ENCODE data around the gene ELAPOR2.
"Not testable (repeated sequence)": the region's sequence is repeated elsewhere in the genome, so short reads cannot be mapped to it uniquely, and the experiment has no call there.

Gene ELAPOR2

DNA sequence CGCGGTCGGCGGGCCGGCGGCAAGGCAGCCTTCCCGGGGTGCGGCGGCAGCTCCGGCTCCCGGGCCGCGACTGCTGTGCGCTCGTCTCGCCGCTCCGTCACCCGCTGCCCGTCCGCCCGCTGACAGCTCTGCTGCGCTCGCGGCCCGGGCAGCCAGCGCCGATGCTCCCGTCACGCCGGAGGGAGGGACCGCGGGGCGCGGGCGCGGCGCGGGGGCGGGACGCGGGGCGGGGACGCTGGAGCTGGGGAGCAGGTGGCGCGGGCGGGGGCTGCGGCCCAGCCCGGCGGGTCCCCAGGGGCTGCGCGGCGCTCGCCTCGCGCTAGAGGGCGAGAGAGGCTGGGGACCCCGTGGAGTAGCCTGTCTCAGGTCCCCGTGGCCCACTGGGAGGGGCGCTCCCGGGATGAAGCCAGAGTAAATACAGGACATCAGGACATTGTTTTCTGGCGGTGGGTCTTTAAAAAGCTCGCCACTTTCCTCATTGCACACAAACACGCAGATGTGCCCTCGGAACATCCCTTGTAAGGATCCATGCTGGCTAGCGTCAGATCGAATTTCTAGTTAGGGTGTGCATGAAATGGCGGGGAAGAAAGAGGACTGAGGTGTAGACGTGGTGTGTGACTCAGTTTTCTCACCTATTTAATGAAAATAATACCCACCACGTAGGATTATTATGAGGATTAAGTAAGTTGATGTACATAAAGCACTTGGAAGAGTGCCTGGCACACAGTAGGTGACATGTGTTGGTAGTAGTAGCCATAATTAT is at the start of gene ELAPOR2:
TSS of gene ELAPOR2 (minus strand) at position 130 of the 763 bp plus-strand sequence. CDS start 141 bp downstream, outside the sequence.
- peak within 1 kb of the TSS; percentile 82 for H3K9ac ChIP-seq (ENCODE audit: low read depth, low read length)
- peaks cover 13% of the 10 kb centered on the region; the same call in 1 of the 2 replicates for H3K4me1 ChIP-seq (ENCODE audit: control insufficient read depth, insufficient read depth, low read length)
- H3K36me3 ChIP-seq (ENCODE audit: control insufficient read depth, insufficient read depth, low read length): no peaks in the 10 kb centered on the region
- H3K4me3 ChIP-seq (ENCODE audit: low read depth, low read length): peak within 1 kb of the TSS; percentile 96
- H3K27me3 ChIP-seq (ENCODE audit: control insufficient read depth, insufficient read depth, low read length): peaks cover 12% of the 10 kb centered on the region
- no peaks in the 10 kb centered on the region for H3K9me3 ChIP-seq (ENCODE audit: control insufficient read depth, insufficient read depth, low read length)
- peak within 1 kb of the TSS; percentile 47 for H3K27ac ChIP-seq (ENCODE audit: low read depth, low read length)

- H3K9me3 ChIP-seq (ENCODE audit: control insufficient read depth, insufficient read depth, low read length): no peaks in the 10 kb centered on the region; the same call in 1 of the 2 replicates
- H3K36me3 ChIP-seq (ENCODE audit: control insufficient read depth, insufficient read depth, low read length): no peaks in the 10 kb centered on the region
- no peak overlapping the region for H3K9ac ChIP-seq (ENCODE audit: low read depth, low read length)
- no peaks in the 10 kb centered on the region for H3K4me1 ChIP-seq (ENCODE audit: control insufficient read depth, insufficient read depth, low read length)
- H3K4me3 ChIP-seq (ENCODE audit: low read depth, low read length): no peak overlapping the region
- H3K27me3 ChIP-seq (ENCODE audit: control insufficient read depth, insufficient read depth, low read length): no peaks in the 10 kb centered on the region
- H3K27ac ChIP-seq (ENCODE audit: low read depth, low read length): no peak overlapping the region
Measured at GRCh38 chr7:87107949-87108776, 48.7 kb upstream of the ELAPOR2 start.

DNA sequence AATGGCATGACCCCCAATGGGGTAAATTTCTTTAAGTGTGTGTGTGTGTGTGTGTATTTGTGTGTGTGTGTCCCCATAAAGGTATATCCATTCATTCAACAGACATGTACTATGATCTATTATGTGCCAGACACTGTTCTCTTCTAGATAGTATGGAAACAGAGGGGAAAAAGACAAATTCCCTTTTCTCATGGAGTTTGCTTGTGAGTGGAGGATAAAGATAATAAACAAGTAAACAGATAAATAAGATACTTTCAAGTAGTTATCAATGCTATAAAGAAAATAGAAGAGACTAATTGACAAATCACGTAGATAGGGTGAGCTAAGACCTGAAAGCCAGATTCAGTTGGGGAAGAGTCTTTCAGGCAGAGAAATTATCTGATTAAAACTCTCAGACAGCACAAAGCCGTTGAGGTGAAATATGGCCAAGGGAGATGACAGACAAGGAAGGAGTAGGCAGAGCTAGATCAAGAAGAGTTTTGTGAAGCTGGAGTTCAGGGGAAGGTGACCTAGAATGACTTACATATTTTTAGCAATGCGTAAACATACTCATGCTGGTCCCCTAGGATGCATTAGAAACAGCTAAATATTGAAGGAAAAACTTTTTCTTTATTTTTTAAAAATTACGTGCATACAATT is 47.6 kb upstream of the ELAPOR2 start:
- H3K36me3 ChIP-seq (ENCODE audit: control insufficient read depth, insufficient read depth, low read length): no peaks in the 10 kb centered on the region
- no peak overlapping the region for H3K9ac ChIP-seq (ENCODE audit: low read depth, low read length)
- no peak overlapping the region for H3K27ac ChIP-seq (ENCODE audit: low read depth, low read length)
- H3K4me1 ChIP-seq (ENCODE audit: control insufficient read depth, insufficient read depth, low read length): no peaks in the 10 kb centered on the region
- no peaks in the 10 kb centered on the region for H3K27me3 ChIP-seq (ENCODE audit: control insufficient read depth, insufficient read depth, low read length)
- H3K9me3 ChIP-seq (ENCODE audit: control insufficient read depth, insufficient read depth, low read length): no peaks in the 10 kb centered on the region; the same call in 1 of the 2 replicates
- H3K4me3 ChIP-seq (ENCODE audit: low read depth, low read length): no peak overlapping the region

- H3K27ac ChIP-seq (ENCODE audit: low read depth, low read length): no peak overlapping the region
- no peaks in the 10 kb centered on the region for H3K4me1 ChIP-seq (ENCODE audit: control insufficient read depth, insufficient read depth, low read length)
- H3K36me3 ChIP-seq (ENCODE audit: control insufficient read depth, insufficient read depth, low read length): no peaks in the 10 kb centered on the region
- H3K27me3 ChIP-seq (ENCODE audit: control insufficient read depth, insufficient read depth, low read length): no peaks in the 10 kb centered on the region
- no peak overlapping the region for H3K4me3 ChIP-seq (ENCODE audit: low read depth, low read length)
- no peak overlapping the region for H3K9ac ChIP-seq (ENCODE audit: low read depth, low read length)
- H3K9me3 ChIP-seq (ENCODE audit: control insufficient read depth, insufficient read depth, low read length): no peaks in the 10 kb centered on the region; the same call in 1 of the 2 replicates
Measured at GRCh38 chr7:87105401-87105800, 45.9 kb upstream of the ELAPOR2 start.

GRCh38 chr7:87100326-87100725 is 40.9 kb upstream of the ELAPOR2 start:
- Histone ChIP-seq H3K4me1 (ENCODE audit: control insufficient read depth, insufficient read depth, low read length) (no peaks in the 10 kb centered on the region), H3K27me3 (ENCODE audit: control insufficient read depth, insufficient read depth, low read length) (no peaks in the 10 kb centered on the region), H3K9ac (ENCODE audit: low read depth, low read length) (no peak overlapping the region), H3K9me3 (ENCODE audit: control insufficient read depth, insufficient read depth, low read length) (no peaks in the 10 kb centered on the region), H3K4me3 (ENCODE audit: low read depth, low read length) (no peak overlapping the region), H3K27ac (ENCODE audit: low read depth, low read length) (no peak overlapping the region), H3K36me3 (ENCODE audit: control insufficient read depth, insufficient read depth, low read length) (no peaks in the 10 kb centered on the region)

DNA sequence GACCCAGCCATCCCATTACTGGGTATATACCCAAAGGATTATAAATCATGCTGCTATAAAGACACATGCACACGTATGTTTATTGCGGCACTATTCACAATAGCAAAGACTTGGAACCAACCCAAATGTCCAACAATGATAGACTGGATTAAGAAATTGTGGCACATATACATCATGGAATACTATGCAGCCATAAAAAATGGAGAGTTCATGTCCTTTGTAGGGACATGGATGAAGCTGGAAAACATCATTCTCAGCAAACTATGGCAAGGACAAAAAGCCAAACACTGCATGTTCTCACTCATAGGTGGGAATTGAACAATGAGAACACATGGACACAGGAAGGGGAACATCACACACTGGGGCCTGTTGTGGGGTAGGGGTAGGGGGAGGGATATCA is 37.9 kb upstream of the ELAPOR2 start:
- not testable (repeated sequence) for H3K9me3 ChIP-seq (ENCODE audit: control insufficient read depth, insufficient read depth, low read length); H3K4me3 ChIP-seq (ENCODE audit: low read depth, low read length); H3K9ac ChIP-seq (ENCODE audit: low read depth, low read length); H3K27me3 ChIP-seq (ENCODE audit: control insufficient read depth, insufficient read depth, low read length); H3K27ac ChIP-seq (ENCODE audit: low read depth, low read length); H3K4me1 ChIP-seq (ENCODE audit: control insufficient read depth, insufficient read depth, low read length); H3K36me3 ChIP-seq (ENCODE audit: control insufficient read depth, insufficient read depth, low read length)

DNA sequence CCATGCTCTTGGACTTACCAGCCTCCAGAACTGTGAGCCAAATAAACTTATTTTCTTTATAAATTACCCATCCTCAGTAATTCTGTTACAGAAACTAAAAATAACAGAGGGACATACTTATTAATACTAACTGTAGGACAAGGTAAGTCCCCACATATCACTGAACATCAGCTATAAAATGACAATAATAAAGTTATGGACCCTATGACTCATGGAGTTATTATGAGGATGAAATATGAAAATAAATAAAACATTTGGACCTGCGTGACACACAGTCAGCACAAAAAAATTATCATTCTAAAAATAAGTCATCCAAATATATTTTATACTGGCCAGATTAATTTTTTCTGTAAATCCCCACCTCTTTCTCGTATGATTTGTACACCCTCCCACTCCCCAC is 34.9 kb upstream of the ELAPOR2 start:
- Histone ChIP-seq H3K27ac (ENCODE audit: low read depth, low read length) (no peak overlapping the region), H3K36me3 (ENCODE audit: control insufficient read depth, insufficient read depth, low read length) (no peaks in the 10 kb centered on the region), H3K4me1 (ENCODE audit: control insufficient read depth, insufficient read depth, low read length) (peaks cover 10% of the 10 kb centered on the region), H3K4me3 (ENCODE audit: low read depth, low read length) (no peak overlapping the region), H3K9me3 (ENCODE audit: control insufficient read depth, insufficient read depth, low read length) (no peaks in the 10 kb centered on the region), H3K9ac (ENCODE audit: low read depth, low read length) (no peak overlapping the region), H3K27me3 (ENCODE audit: control insufficient read depth, insufficient read depth, low read length) (no peaks in the 10 kb centered on the region)

DNA sequence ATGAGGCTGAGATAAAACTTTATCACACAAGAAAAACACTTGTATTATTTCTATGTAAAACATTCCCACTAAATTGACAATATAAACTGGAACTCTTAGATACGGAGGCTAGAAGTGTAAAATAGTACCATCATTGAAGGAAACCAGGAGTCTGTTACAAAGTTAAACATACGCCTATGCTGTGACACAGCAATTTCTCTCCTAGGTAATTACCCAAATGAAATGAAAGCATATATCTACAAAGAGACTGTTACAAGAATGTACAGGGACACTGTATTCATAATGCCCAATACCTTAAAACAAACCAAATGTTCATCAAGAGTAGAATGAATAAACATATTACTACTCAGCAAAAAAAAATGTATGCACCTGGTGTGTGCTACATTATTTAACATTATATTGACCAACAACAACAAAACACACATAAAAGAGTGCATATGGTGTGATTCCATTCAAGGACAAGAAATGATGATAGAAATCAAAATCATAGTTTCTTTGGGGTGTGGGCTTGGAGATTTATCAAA is 33.2 kb upstream of the ELAPOR2 start:
- H3K4me3 ChIP-seq (ENCODE audit: low read depth, low read length): no peak overlapping the region
- H3K36me3 ChIP-seq (ENCODE audit: control insufficient read depth, insufficient read depth, low read length): no peaks in the 10 kb centered on the region
- H3K27me3 ChIP-seq (ENCODE audit: control insufficient read depth, insufficient read depth, low read length): no peaks in the 10 kb centered on the region
- peaks cover 10% of the 10 kb centered on the region for H3K4me1 ChIP-seq (ENCODE audit: control insufficient read depth, insufficient read depth, low read length)
- no peak overlapping the region for H3K9ac ChIP-seq (ENCODE audit: low read depth, low read length)
- no peak overlapping the region for H3K27ac ChIP-seq (ENCODE audit: low read depth, low read length)
- H3K9me3 ChIP-seq (ENCODE audit: control insufficient read depth, insufficient read depth, low read length): 0 out of 2 replicates have a peak, but pooled peaks cover 2% of the 10 kb centered on the region

GRCh38 chr7:87091487-87092066 is 32.1 kb upstream of the ELAPOR2 start:
- Histone ChIP-seq H3K36me3 (ENCODE audit: control insufficient read depth, insufficient read depth, low read length) (no peaks in the 10 kb centered on the region), H3K27me3 (ENCODE audit: control insufficient read depth, insufficient read depth, low read length) (no peaks in the 10 kb centered on the region), H3K9ac (ENCODE audit: low read depth, low read length) (no peak overlapping the region), H3K9me3 (ENCODE audit: control insufficient read depth, insufficient read depth, low read length) (0 out of 2 replicates have a peak, but pooled peaks cover 6% of the 10 kb centered on the region), H3K4me3 (ENCODE audit: low read depth, low read length) (no peak overlapping the region), H3K4me1 (ENCODE audit: control insufficient read depth, insufficient read depth, low read length) (peaks cover 10% of the 10 kb centered on the region), H3K27ac (ENCODE audit: low read depth, low read length) (no peak overlapping the region)

- H3K36me3 ChIP-seq (ENCODE audit: control insufficient read depth, insufficient read depth, low read length): no peaks in the 10 kb centered on the region
- no peaks in the 10 kb centered on the region for H3K4me1 ChIP-seq (ENCODE audit: control insufficient read depth, insufficient read depth, low read length)
- no peaks in the 10 kb centered on the region for H3K27me3 ChIP-seq (ENCODE audit: control insufficient read depth, insufficient read depth, low read length)
- no peak overlapping the region for H3K9ac ChIP-seq (ENCODE audit: low read depth, low read length)
- no peak overlapping the region for H3K27ac ChIP-seq (ENCODE audit: low read depth, low read length)
- H3K9me3 ChIP-seq (ENCODE audit: control insufficient read depth, insufficient read depth, low read length): 0 out of 2 replicates have a peak, but pooled peaks cover 6% of the 10 kb centered on the region
- no peak overlapping the region for H3K4me3 ChIP-seq (ENCODE audit: low read depth, low read length)
Measured at GRCh38 chr7:87083865-87084519, 24.5 kb upstream of the ELAPOR2 start.

All from HUES48 (cell line).